Mammary epithelial cell (primary cell): ENCODE results near the gene USP30.

Source experiments
- EZH2 ChIP-seq: IDR thresholded peaks from 2 replicates; pipeline ENCODE4 v1.6.1; 2012; ENCODE audit warnings: low read length, inconsistent platforms, borderline replicate concordance
- TF ChIP-seq, protein P1 (sequence below), 2 donors: IDR thresholded peaks in 1 of 2; conservative IDR thresholded peaks in 1 of 2; 2 replicates each; pipeline ENCODE4 v1.5.1; 2011 to 2012; ENCODE audit warnings: inconsistent platforms in 2 of 2, low read length in 2 of 2, mild to moderate bottlenecking in 2 of 2, control low read depth in 1 of 2, low read depth in 1 of 2; ENCODE audit not compliant: insufficient read depth in 1 of 2; ENCODE audit errors: extremely low read depth in 1 of 2

DNA sequence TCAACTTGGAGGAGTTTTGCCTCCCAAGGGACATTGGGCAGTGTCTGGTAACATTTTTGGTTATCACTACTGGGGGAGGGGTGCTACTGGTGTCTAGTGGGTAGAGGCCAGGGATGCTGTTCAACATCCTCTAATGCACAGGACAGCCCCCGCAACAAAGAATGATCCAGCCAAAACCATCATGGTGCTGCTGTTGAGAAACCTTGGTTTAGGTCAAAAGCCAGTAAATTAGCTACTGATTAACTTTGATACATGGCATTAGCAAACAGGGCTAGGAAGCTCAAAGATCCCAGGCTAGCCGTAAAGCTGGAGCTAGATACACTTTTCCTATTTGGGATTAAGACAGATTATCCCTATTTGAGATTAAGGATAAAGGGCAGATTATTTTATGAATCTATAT, 32.0 kb downstream of the USP30 start:
- TF ChIP-seq, protein P1, sequence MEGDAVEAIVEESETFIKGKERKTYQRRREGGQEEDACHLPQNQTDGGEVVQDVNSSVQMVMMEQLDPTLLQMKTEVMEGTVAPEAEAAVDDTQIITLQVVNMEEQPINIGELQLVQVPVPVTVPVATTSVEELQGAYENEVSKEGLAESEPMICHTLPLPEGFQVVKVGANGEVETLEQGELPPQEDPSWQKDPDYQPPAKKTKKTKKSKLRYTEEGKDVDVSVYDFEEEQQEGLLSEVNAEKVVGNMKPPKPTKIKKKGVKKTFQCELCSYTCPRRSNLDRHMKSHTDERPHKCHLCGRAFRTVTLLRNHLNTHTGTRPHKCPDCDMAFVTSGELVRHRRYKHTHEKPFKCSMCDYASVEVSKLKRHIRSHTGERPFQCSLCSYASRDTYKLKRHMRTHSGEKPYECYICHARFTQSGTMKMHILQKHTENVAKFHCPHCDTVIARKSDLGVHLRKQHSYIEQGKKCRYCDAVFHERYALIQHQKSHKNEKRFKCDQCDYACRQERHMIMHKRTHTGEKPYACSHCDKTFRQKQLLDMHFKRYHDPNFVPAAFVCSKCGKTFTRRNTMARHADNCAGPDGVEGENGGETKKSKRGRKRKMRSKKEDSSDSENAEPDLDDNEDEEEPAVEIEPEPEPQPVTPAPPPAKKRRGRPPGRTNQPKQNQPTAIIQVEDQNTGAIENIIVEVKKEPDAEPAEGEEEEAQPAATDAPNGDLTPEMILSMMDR (conservative IDR thresholded peaks at IDR 0.05 in 1 of 2, IDR thresholded peaks at IDR 0.05 in 1 of 2; ENCODE audit: extremely low read depth in 1 of 2, insufficient read depth in 1 of 2, low read depth in 1 of 2, low read length in 2 of 2), result no peak
- no peak for TF ChIP-seq EZH2
